ENCODE data around the gene TRAPPC11.

GRCh38 chr4:183718876-183719275 lies 59.8 kb downstream of the TRAPPC11 start:
- TF ChIP-seq CTCF (IDR thresholded peaks at IDR 0.05; ENCODE audit: insufficient read depth, low read length, poor library complexity, severe bottlenecking) = no peak
- no peak for TF ChIP-seq EZH2phosphoT487 (conservative IDR thresholded peaks at IDR 0.05; ENCODE audit: low read length)

All from SU-DHL-6 (cell line).